Vagina (tissue), 2 donors: ENCODE results near the gene ITGB7. TPM values are rescaled to one million over a fixed set of nuclear protein-coding genes. Genes with fewer than 3 reads are reported as not detected.

ENCODE experiments used
- DNase-seq, 2 donors: peaks; one replicate each; pipeline ENCODE4 v3.0.0-alpha.2; 2017; ENCODE audit errors: extremely low spot score in 2 of 2
- H3K27ac ChIP-seq: fragments of 200-600 bp; sonication (generic); one replicate; pipeline ENCODE4 v1.5.1; 2019
- H3K27me3 ChIP-seq: fragments of 200-600 bp; sonication (generic); one replicate; pipeline ENCODE4 v1.5.1; 2019
- H3K36me3 ChIP-seq, 2 donors: fragments of 200-600 bp; sonication (generic); one replicate each; pipeline ENCODE4 v1.5.1; 2017 to 2019
- H3K4me1 ChIP-seq: fragments of 200-600 bp; sonication (generic); one replicate; pipeline ENCODE4 v1.5.1; 2019
- H3K4me3 ChIP-seq, 2 donors: fragments of 200-600 bp; sonication (generic); 1 replicate in 1 of 2; 2 replicates in 1 of 2; pipeline ENCODE4 v1.5.1; 2016 to 2019
- H3K9me3 ChIP-seq: fragments of 200-600 bp; sonication (generic); one replicate; pipeline ENCODE4 v1.5.1; 2019
- POLR2A ChIP-seq, 2 donors: fragments of 450-650 bp; IDR thresholded peaks; one replicate each; pipeline ENCODE4 v1.6.1; 2017; ENCODE audit warnings: antibody characterized with exemption in 2 of 2, mild to moderate bottlenecking in 2 of 2, moderate library complexity in 2 of 2
- POLR2AphosphoS5 ChIP-seq, 2 donors: sonication (generic); formaldehyde crosslinking; IDR thresholded peaks; one replicate each; pipeline ENCODE4 v1.9.0; 2017; ENCODE audit warnings: antibody characterized with exemption in 2 of 2, mild to moderate bottlenecking in 2 of 2, low read depth in 1 of 2; ENCODE audit not compliant: insufficient read depth in 1 of 2
- intact Hi-C: fragments of 100-400 bp; cut with DNase I; formaldehyde crosslinking; loops from one replicate; pipeline ENCODE4 v1.15.1; 2023
- total RNA-seq: library from RNA; depleted of rRNA; stranded (reverse); fragments of >200 nt; gene quantifications from one replicate; pipeline ENCODE4 v1.2.3, GENCODE V29; 2016
- TF ChIP-seq, protein P1 (sequence below), 3 experiments: fragments of 450-650 bp in 2 of 3; fragments of 200-600 bp in 1 of 3; sonication (generic) in 1 of 3; IDR thresholded peaks; one replicate each; pipeline ENCODE4 v1.5.1; 2017 to 2019; ENCODE audit warnings: antibody characterized with exemption in 3 of 3, mild to moderate bottlenecking in 2 of 3, moderate library complexity in 2 of 3

Gene ITGB7
- total RNA-seq, 1 donor from 2014 or later, result 3.7 TPM

GRCh38 chr12:53239643-53240258 is 32.7 kb upstream of the ITGB7 start:
- no peaks in the 10 kb centered on the region for H3K9me3 ChIP-seq

DNA sequence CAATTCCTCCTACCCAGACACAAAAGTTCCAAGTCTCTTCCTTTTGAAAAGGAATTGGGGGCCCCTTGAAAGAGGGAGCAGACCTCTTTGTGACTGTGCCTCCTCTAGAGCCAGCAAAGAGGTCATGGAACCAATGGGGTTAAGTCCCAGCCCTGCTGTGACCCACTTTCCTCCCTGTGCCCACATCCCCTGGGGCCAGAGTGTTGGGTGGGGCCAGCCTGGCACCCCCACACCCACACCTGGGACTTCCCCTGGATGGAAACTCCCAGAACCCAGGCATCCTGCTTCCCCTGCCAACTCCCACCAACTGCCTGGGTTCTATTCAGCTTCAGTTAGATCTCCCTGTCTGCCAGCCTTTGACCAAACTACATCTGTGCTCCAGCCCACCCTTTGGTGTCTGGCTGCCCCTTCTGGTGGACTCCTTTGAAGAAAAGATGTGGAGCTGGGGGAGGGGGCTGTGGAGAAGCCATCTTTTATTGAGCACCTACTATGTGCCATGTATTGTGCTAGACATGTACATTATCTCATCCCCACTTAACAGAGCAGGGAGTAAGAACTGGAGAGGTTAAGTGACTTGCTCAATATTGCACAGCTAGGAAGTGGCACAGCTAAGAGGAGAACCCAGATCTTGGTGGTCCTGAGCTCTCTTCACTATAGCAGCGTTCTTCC is 29.5 kb upstream of the ITGB7 start:
- no peak for DNase-seq

More at GRCh38 chr12:53239643-53240258, 32.7 kb upstream of the ITGB7 start:
- H3K27ac ChIP-seq, result no peak overlapping the region
- TF ChIP-seq, protein P1, sequence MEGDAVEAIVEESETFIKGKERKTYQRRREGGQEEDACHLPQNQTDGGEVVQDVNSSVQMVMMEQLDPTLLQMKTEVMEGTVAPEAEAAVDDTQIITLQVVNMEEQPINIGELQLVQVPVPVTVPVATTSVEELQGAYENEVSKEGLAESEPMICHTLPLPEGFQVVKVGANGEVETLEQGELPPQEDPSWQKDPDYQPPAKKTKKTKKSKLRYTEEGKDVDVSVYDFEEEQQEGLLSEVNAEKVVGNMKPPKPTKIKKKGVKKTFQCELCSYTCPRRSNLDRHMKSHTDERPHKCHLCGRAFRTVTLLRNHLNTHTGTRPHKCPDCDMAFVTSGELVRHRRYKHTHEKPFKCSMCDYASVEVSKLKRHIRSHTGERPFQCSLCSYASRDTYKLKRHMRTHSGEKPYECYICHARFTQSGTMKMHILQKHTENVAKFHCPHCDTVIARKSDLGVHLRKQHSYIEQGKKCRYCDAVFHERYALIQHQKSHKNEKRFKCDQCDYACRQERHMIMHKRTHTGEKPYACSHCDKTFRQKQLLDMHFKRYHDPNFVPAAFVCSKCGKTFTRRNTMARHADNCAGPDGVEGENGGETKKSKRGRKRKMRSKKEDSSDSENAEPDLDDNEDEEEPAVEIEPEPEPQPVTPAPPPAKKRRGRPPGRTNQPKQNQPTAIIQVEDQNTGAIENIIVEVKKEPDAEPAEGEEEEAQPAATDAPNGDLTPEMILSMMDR (IDR thresholded peaks at IDR 0.05), result no peak
- no peak for TF ChIP-seq POLR2A (IDR thresholded peaks at IDR 0.05)
- no peak for TF ChIP-seq POLR2AphosphoS5 (IDR thresholded peaks at IDR 0.05; ENCODE audit: insufficient read depth in 1 of 2, low read depth in 1 of 2)
- peaks cover 17% of the 10 kb centered on the region for H3K4me1 ChIP-seq
- intact Hi-C loops, result no loop called here
- H3K4me3 ChIP-seq, result no peak overlapping the region
- no peaks in the 10 kb centered on the region for H3K27me3 ChIP-seq
- peak; percentile 70 for DNase-seq
- no peaks in the 10 kb centered on the region for H3K36me3 ChIP-seq

GRCh38 chr12:53235742-53236442 is 28.8 kb upstream of the ITGB7 start:
- Histone ChIP-seq H3K9me3 (no peaks in the 10 kb centered on the region), H3K4me1 (peaks cover 46% of the 10 kb centered on the region), H3K27ac (no peak overlapping the region), H3K27me3 (no peaks in the 10 kb centered on the region), H3K4me3 (no peak overlapping the region), H3K36me3 (no peaks in the 10 kb centered on the region)
- TF ChIP-seq, protein P1 (IDR thresholded peaks at IDR 0.05), result no peak
- TF ChIP-seq POLR2A (IDR thresholded peaks at IDR 0.05) (no peak), POLR2AphosphoS5 (IDR thresholded peaks at IDR 0.05; ENCODE audit: insufficient read depth in 1 of 2, low read depth in 1 of 2) (no peak)
- peak in 1 of 2 donors; percentile 82 for DNase-seq
- intact Hi-C loops, result no loop called here

More for the DNA sequence above, 29.5 kb upstream of the ITGB7 start:
- Histone ChIP-seq H3K9me3 (no peaks in the 10 kb centered on the region), H3K4me1 (peaks cover 41% of the 10 kb centered on the region), H3K4me3 (no peak overlapping the region), H3K27me3 (no peaks in the 10 kb centered on the region), H3K36me3 (no peaks in the 10 kb centered on the region), H3K27ac (no peak overlapping the region)
- intact Hi-C loops, result no loop called here
- TF ChIP-seq POLR2AphosphoS5 (IDR thresholded peaks at IDR 0.05; ENCODE audit: insufficient read depth in 1 of 2, low read depth in 1 of 2) (no peak), POLR2A (IDR thresholded peaks at IDR 0.05) (no peak)
- TF ChIP-seq, protein P1 (IDR thresholded peaks at IDR 0.05), result no peak

DNA sequence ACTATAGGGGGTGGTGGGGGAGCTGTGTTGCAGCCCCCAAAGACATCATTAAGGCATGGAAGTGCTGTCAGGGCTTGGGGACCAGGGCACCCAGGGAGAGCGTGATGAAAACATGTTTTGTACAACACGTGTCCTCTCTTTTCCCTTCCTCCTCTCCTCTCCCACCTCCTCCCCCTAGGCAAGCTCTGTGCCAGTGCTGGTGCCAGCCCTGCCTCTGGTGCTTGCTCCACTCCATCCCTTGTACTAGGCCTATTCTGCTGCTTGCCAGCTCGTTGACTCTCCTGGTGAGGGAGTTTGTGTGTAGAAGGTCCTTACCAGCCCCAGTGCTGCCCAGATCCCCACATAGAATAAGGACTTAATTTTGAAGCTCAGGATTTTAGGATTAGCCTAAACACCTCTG is 28.1 kb upstream of the ITGB7 start:
- H3K9me3 ChIP-seq, result no peaks in the 10 kb centered on the region
- intact Hi-C loops, result no loop called here
- peak in 1 of 2 donors; percentile 75 for DNase-seq
- peak overlapping the region; percentile 95 for H3K27ac ChIP-seq
- peaks cover 53% of the 10 kb centered on the region for H3K4me1 ChIP-seq
- H3K4me3 ChIP-seq, result no peak overlapping the region
- TF ChIP-seq POLR2AphosphoS5 (IDR thresholded peaks at IDR 0.05; ENCODE audit: insufficient read depth in 1 of 2, low read depth in 1 of 2) (no peak), POLR2A (IDR thresholded peaks at IDR 0.05) (no peak)
- TF ChIP-seq, protein P1 (IDR thresholded peaks at IDR 0.05), result no peak
- H3K27me3 ChIP-seq, result no peaks in the 10 kb centered on the region
- H3K36me3 ChIP-seq, result no peaks in the 10 kb centered on the region
